Right atrium auricular region (tissue), 2 donors: ENCODE data around the gene USH1C. TPM values are rescaled to one million over a fixed set of nuclear protein-coding genes. Genes with fewer than 3 reads are reported as not detected.

ENCODE experiments used
- DNase-seq: peaks from one replicate; pipeline ENCODE4 v3.0.0-alpha.2; 2019; ENCODE audit warnings: low spot score
- H3K27ac ChIP-seq, 2 donors: fragments of 200-600 bp; sonication (generic); 1 replicate in 1 of 2; 2 replicates in 1 of 2; pipeline ENCODE4 v1.5.1; 2016 to 2019
- H3K27me3 ChIP-seq, 2 donors: fragments of 200-600 bp; sonication (generic); one replicate each; pipeline versions ENCODE4 v1.5.1 to v1.6.0; 2017 to 2019
- H3K36me3 ChIP-seq: fragments of 200-600 bp; sonication (generic); one replicate; pipeline ENCODE4 v1.5.1; 2016
- H3K4me1 ChIP-seq, 2 donors: fragments of 200-600 bp; sonication (generic); one replicate each; pipeline versions ENCODE4 v1.5.1 to v1.6.0; 2017 to 2019
- H3K4me3 ChIP-seq, 2 donors: fragments of 200-600 bp; sonication (generic); 1 replicate in 1 of 2; 2 replicates in 1 of 2; pipeline ENCODE4 v1.5.1; 2017 to 2019; ENCODE audit warnings: mild to moderate bottlenecking in 1 of 2, moderate library complexity in 1 of 2
- H3K9me3 ChIP-seq, 2 donors: fragments of 200-600 bp; sonication (generic); one replicate each; pipeline ENCODE4 v1.5.1; 2019
- CTCF ChIP-seq, 2 donors: fragments of 200-600 bp; sonication (generic); IDR thresholded peaks; one replicate each; pipeline ENCODE4 v1.5.1; 2019; ENCODE audit warnings: antibody characterized with exemption in 2 of 2
- total RNA-seq, 2 donors: library from RNA; depleted of rRNA; stranded (reverse); fragments of >200 nt; gene quantifications; one replicate each; pipeline ENCODE4 v1.1.0, GENCODE V29; 2016

USH1C gene
- total RNA-seq, 2 donors from 2014 or later: not detected

GRCh38 chr11:17486646-17487045, 57.6 kb downstream of the USH1C start:
- TF ChIP-seq CTCF (IDR thresholded peaks at IDR 0.05): no peak
- Histone ChIP-seq H3K27ac (no peak overlapping the region), H3K4me3 (no peak overlapping the region), H3K27me3 (no peaks in the 10 kb centered on the region), H3K4me1 (peaks cover 0 to 16% of the 10 kb centered on the region in 2 donors), H3K36me3 (no peaks in the 10 kb centered on the region), H3K9me3 (no peaks in the 10 kb centered on the region)
- no peak for DNase-seq

- no peak for DNase-seq
- Histone ChIP-seq H3K27ac (no peak overlapping the region), H3K4me3 (no peak overlapping the region), H3K4me1 (no peaks in the 10 kb centered on the region), H3K27me3 (no peaks in the 10 kb centered on the region), H3K9me3 (no peaks in the 10 kb centered on the region), H3K36me3 (no peaks in the 10 kb centered on the region)
- TF ChIP-seq CTCF (IDR thresholded peaks at IDR 0.05): no peak
Observed at GRCh38 chr11:17483505-17483904, 60.7 kb downstream of the USH1C start.

GRCh38 chr11:17481905-17482304, 62.3 kb downstream of the USH1C start:
- no peak overlapping the region for H3K4me3 ChIP-seq
- no peaks in the 10 kb centered on the region for H3K27me3 ChIP-seq
- no peak for DNase-seq
- no peak overlapping the region for H3K27ac ChIP-seq
- H3K9me3 ChIP-seq: no peaks in the 10 kb centered on the region
- TF ChIP-seq CTCF (IDR thresholded peaks at IDR 0.05): no peak
- H3K4me1 ChIP-seq: no peaks in the 10 kb centered on the region
- H3K36me3 ChIP-seq: no peaks in the 10 kb centered on the region

- Histone ChIP-seq H3K4me1 (peaks cover 0 to 7% of the 10 kb centered on the region in 2 donors), H3K27ac (no peak overlapping the region), H3K27me3 (no peaks in the 10 kb centered on the region), H3K4me3 (no peak overlapping the region), H3K9me3 (no peaks in the 10 kb centered on the region), H3K36me3 (no peaks in the 10 kb centered on the region)
- no peak for DNase-seq
- TF ChIP-seq CTCF (IDR thresholded peaks at IDR 0.05): no peak
Observed at GRCh38 chr11:17479284-17480214, 64.7 kb downstream of the USH1C start.

- DNase-seq: no peak
- Histone ChIP-seq H3K27ac (no peak overlapping the region), H3K4me3 (no peak overlapping the region), H3K36me3 (no peaks in the 10 kb centered on the region), H3K9me3 (no peaks in the 10 kb centered on the region), H3K27me3 (no peaks in the 10 kb centered on the region), H3K4me1 (peaks cover 0 to 7% of the 10 kb centered on the region in 2 donors)
- no peak for TF ChIP-seq CTCF (IDR thresholded peaks at IDR 0.05)
Observed at GRCh38 chr11:17478070-17478469, 66.1 kb downstream of the USH1C start.
